ENCODE measurements around the gene CPNE7.

GRCh38 chr16:89620406-89620841, 44.9 kb downstream of the CPNE7 start:
- TF ChIP-seq EP300 (IDR thresholded peaks at IDR 0.05) (no peak), CTCF (IDR thresholded peaks at IDR 0.05) (no peak), POLR2AphosphoS5 (IDR thresholded peaks at IDR 0.05) (no peak)
